Nephron progenitor cell (in vitro differentiated cells): ENCODE data around the gene ABCB8.

Experiments used
- DNase-seq: peaks from one replicate; pipeline ENCODE4 v3.0.0; 2021
- H3K27ac Mint-ChIP-seq: 2 replicates; pipeline ENCODE4 v1.8.0; 2021; ENCODE audit warnings: mild to moderate bottlenecking, moderate library complexity, mixed read lengths
- H3K27me3 Mint-ChIP-seq: 2 replicates; pipeline ENCODE4 v1.8.0; 2021; ENCODE audit warnings: mild to moderate bottlenecking, low read depth, mixed read lengths; ENCODE audit not compliant: poor library complexity
- H3K36me3 Mint-ChIP-seq: 2 replicates; pipeline ENCODE4 v1.8.0; 2021; ENCODE audit warnings: low read depth, mixed read lengths
- H3K4me1 Mint-ChIP-seq: 2 replicates; pipeline ENCODE4 v1.8.0; 2021; ENCODE audit warnings: mixed read lengths
- H3K4me3 Mint-ChIP-seq: 2 replicates; pipeline ENCODE4 v1.8.0; 2021; ENCODE audit warnings: mild to moderate bottlenecking, moderate library complexity, mixed read lengths
- H3K9me3 Mint-ChIP-seq: 2 replicates; pipeline ENCODE4 v1.8.0; 2021; ENCODE audit warnings: mild to moderate bottlenecking, moderate library complexity, mixed read lengths
- TF ChIP-seq, protein P1 (sequence below): fragments of 200-600 bp; sonication (generic); IDR thresholded peaks from 2 replicates; pipeline ENCODE4 v1.5.0; 2021; ENCODE audit warnings: antibody characterized with exemption

The ABCB8 gene

GRCh38 chr7:151032936-151033863, 5.0 kb downstream of the ABCB8 start:
- no peak for DNase-seq
- Mint-ChIP-seq H3K4me1 (peaks cover 9% of the 10 kb centered on the region), H3K36me3 (no peaks in the 10 kb centered on the region), H3K9me3 (no peaks in the 10 kb centered on the region), H3K27ac (no peak overlapping the region), H3K27me3 (no peaks in the 10 kb centered on the region), H3K4me3 (no peak overlapping the region)
- TF ChIP-seq, protein P1, sequence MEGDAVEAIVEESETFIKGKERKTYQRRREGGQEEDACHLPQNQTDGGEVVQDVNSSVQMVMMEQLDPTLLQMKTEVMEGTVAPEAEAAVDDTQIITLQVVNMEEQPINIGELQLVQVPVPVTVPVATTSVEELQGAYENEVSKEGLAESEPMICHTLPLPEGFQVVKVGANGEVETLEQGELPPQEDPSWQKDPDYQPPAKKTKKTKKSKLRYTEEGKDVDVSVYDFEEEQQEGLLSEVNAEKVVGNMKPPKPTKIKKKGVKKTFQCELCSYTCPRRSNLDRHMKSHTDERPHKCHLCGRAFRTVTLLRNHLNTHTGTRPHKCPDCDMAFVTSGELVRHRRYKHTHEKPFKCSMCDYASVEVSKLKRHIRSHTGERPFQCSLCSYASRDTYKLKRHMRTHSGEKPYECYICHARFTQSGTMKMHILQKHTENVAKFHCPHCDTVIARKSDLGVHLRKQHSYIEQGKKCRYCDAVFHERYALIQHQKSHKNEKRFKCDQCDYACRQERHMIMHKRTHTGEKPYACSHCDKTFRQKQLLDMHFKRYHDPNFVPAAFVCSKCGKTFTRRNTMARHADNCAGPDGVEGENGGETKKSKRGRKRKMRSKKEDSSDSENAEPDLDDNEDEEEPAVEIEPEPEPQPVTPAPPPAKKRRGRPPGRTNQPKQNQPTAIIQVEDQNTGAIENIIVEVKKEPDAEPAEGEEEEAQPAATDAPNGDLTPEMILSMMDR: no peak

DNA sequence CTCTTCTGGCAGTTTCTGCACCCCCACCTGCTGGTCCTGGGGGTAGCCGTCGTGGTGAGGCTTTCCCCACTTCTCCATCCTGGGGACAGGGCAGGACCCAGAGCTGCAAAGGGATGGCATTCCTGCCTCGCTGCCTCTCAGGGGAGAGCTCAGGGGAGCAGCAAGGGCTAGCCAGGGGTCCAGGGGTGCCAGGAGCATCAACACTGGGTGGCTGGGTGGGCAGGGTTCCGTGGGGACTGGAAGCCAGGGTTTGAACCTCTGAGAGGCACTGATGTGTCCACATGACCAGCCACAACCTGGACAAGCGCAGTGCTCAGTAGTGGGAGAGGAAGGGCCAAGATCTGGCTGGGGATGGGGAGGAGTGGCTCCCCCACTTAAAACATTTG, 5.6 kb downstream of the ABCB8 start:
- Mint-ChIP-seq H3K27ac (no peak overlapping the region), H3K9me3 (no peaks in the 10 kb centered on the region), H3K4me3 (no peak overlapping the region), H3K4me1 (peaks cover 9% of the 10 kb centered on the region), H3K27me3 (no peaks in the 10 kb centered on the region), H3K36me3 (no peaks in the 10 kb centered on the region)
- TF ChIP-seq, protein P1: no peak
- no peak for DNase-seq

GRCh38 chr7:151034312-151035025, 6.2 kb downstream of the ABCB8 start:
- DNase-seq: no peak
- Mint-ChIP-seq H3K4me1 (peaks cover 10% of the 10 kb centered on the region), H3K27ac (no peak overlapping the region), H3K9me3 (no peaks in the 10 kb centered on the region), H3K36me3 (no peaks in the 10 kb centered on the region), H3K27me3 (no peaks in the 10 kb centered on the region), H3K4me3 (no peak overlapping the region)
- TF ChIP-seq, protein P1: no peak

DNA sequence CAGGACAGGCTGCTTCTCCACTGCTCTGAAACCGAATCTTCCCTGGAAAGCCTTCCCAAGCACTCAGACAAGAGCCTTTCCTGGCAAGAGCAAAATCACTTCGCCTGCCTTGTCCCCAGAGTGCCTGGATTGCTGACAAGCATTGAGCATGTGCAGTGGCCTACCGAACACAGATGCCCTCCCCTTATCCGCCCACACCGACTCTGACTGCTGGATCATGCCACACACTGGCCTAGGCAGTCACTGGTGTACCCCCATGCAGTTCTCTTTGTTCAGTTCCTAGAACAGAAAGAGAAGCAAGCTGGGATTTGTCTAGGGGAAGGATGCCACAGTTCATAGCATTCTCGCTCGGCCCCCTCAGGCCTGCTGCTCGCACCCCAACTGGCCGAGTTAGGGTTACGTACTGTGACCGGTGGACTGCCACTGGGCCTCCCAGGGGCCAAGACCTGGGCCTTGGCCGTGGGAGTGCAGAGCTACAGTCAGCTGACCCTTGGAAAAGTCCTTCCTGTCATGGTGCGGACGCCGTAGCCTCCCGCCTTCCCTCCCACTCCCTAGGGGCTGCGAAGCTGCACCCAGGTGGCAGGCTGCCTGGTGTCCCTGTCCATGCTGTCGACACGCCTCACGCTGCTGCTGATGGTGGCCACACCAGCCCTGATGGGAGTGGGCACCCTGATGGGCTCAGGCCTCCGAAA, 6.9 kb downstream of the ABCB8 start:
- peaks cover 17% of the 10 kb centered on the region for H3K4me1 Mint-ChIP-seq
- no peaks in the 10 kb centered on the region for H3K27me3 Mint-ChIP-seq
- H3K4me3 Mint-ChIP-seq: no peak overlapping the region
- TF ChIP-seq, protein P1: no peak
- H3K27ac Mint-ChIP-seq: peak overlapping the region; percentile 78
- no peaks in the 10 kb centered on the region for H3K9me3 Mint-ChIP-seq
- no peaks in the 10 kb centered on the region for H3K36me3 Mint-ChIP-seq
- no peak for DNase-seq

DNA sequence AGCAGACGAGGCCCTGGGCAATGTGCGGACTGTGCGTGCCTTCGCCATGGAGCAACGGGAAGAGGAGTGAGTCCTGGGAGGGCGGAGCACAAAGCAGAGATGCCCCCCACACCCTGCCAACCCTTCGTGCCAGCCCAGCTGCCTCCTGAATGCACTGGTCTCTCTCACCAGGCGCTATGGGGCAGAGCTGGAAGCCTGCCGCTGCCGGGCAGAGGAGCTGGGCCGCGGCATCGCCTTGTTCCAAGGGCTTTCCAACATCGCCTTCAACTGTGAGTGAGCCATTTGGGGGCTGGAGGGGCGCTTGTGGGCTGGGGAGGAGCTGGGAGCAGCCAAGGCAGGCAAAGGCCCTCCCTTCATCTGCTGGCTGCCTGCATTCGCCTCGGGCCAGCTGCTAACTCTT, 7.7 kb downstream of the ABCB8 start:
- H3K4me3 Mint-ChIP-seq: no peak overlapping the region
- H3K36me3 Mint-ChIP-seq: no peaks in the 10 kb centered on the region
- no peaks in the 10 kb centered on the region for H3K9me3 Mint-ChIP-seq
- H3K27ac Mint-ChIP-seq: peak overlapping the region; percentile 78
- DNase-seq: no peak
- TF ChIP-seq, protein P1: no peak
- H3K4me1 Mint-ChIP-seq: peaks cover 17% of the 10 kb centered on the region
- H3K27me3 Mint-ChIP-seq: peaks cover 5% of the 10 kb centered on the region
